ENCODE data around the gene TPSG1.

- TF ChIP-seq ZBTB33 (IDR thresholded peaks at IDR 0.05; ENCODE audit: extremely low read depth, insufficient replicate concordance, low read length), result no peak
- TF ChIP-seq JUND (IDR thresholded peaks at IDR 0.05), result no peak
- no peak for TF ChIP-seq EZH2 (IDR thresholded peaks at IDR 0.05)
- no peak for TF ChIP-seq SRF (IDR thresholded peaks at IDR 0.05; ENCODE audit: low read depth)
- TF ChIP-seq POLR2AphosphoS5 (IDR thresholded peaks at IDR 0.05; ENCODE audit: low read depth, low read length), result no peak
- TF ChIP-seq CTCF (IDR thresholded peaks at IDR 0.05 in 2 of 3, conservative IDR thresholded peaks at IDR 0.05 in 1 of 3; ENCODE audit: borderline replicate concordance in 1 of 3, insufficient read depth in 1 of 3, low read depth in 2 of 3, low read length in 2 of 3), result no peak
- no peak for TF ChIP-seq MAX (IDR thresholded peaks at IDR 0.05)
Observed at GRCh38 chr16:1216296-1216619, 8.8 kb downstream of the TPSG1 start.
